Measurements from ENCODE around the gene SLC37A1.

Gene SLC37A1

DNA sequence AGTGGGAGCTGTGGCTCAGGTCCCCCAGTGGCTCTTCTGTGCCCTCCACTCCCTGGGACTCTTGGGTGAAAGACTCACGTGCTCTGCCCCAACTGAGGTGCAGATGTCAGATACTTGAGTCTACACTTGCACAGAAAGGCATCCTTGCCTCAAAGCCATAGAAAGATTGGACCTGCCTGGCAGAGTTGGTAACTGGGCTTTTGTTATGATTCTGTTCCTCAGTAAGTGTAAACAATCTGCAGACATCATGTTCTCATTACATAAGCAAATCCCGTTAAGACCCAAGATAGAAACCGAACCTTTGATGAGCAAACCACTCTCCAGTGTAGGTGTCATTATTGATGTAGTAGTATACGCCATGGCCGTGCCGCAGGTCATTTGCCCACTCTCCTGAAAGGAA lies 27.6 kb upstream of the SLC37A1 start:
- no peaks in the 10 kb centered on the region for H3K27me3 ChIP-seq (ENCODE audit: low read length)
- no peaks in the 10 kb centered on the region for H4K20me1 ChIP-seq (ENCODE audit: low read depth, low read length)
- no peaks in the 10 kb centered on the region for H3F3A ChIP-seq (ENCODE audit: insufficient read depth)
- TF ChIP-seq, protein P1, sequence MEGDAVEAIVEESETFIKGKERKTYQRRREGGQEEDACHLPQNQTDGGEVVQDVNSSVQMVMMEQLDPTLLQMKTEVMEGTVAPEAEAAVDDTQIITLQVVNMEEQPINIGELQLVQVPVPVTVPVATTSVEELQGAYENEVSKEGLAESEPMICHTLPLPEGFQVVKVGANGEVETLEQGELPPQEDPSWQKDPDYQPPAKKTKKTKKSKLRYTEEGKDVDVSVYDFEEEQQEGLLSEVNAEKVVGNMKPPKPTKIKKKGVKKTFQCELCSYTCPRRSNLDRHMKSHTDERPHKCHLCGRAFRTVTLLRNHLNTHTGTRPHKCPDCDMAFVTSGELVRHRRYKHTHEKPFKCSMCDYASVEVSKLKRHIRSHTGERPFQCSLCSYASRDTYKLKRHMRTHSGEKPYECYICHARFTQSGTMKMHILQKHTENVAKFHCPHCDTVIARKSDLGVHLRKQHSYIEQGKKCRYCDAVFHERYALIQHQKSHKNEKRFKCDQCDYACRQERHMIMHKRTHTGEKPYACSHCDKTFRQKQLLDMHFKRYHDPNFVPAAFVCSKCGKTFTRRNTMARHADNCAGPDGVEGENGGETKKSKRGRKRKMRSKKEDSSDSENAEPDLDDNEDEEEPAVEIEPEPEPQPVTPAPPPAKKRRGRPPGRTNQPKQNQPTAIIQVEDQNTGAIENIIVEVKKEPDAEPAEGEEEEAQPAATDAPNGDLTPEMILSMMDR (IDR thresholded peaks at IDR 0.05; ENCODE audit: insufficient read depth, low read length, poor library complexity, severe bottlenecking): no peak
- no peak for TF ChIP-seq EZH2phosphoT487 (conservative IDR thresholded peaks at IDR 0.05; ENCODE audit: low read length)
- H3K4me2 ChIP-seq (ENCODE audit: low read depth, low read length, poor library complexity, severe bottlenecking): no peak overlapping the region
- H3K36me3 ChIP-seq (ENCODE audit: low read length): no peaks in the 10 kb centered on the region
- no peak overlapping the region for H3K9ac ChIP-seq (ENCODE audit: low read length)
- no peaks in the 10 kb centered on the region for H3K9me2 ChIP-seq (replicated peaks; ENCODE audit: insufficient read depth, low read length)
- no peak overlapping the region for H2AFZ ChIP-seq (ENCODE audit: low read depth, low read length, severe bottlenecking)
- no peaks in the 10 kb centered on the region for H3K9me3 ChIP-seq (ENCODE audit: insufficient read depth, low read length)
- no peak overlapping the region for H3K4me3 ChIP-seq (ENCODE audit: insufficient read depth, low read length, poor library complexity, severe bottlenecking)
- H3K79me2 ChIP-seq (ENCODE audit: insufficient read depth, low read length): no peaks in the 10 kb centered on the region
- no peak overlapping the region for H3K27ac ChIP-seq (ENCODE audit: low read depth, low read length)

DNA sequence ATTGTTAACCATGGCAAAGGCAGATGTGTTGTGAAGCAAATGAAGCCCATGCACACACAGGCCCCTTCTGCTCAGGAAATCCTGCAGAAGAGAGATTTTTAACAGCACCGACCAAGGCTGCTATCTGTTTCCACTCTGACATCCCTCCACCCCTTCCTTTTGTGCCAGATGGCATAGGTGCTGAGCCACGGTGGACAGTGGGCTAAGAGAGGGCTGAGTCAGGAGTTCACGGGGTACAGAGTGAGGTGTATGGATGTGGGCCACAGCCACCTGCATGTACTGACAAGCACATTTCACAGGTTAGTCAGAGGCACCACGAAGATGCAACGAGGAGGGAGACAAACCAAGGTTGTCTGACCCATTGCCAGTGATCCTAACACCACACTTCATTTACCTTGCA lies 27.1 kb upstream of the SLC37A1 start:
- no peak overlapping the region for H3K4me3 ChIP-seq (ENCODE audit: insufficient read depth, low read length, poor library complexity, severe bottlenecking)
- H2AFZ ChIP-seq (ENCODE audit: low read depth, low read length, severe bottlenecking): no peak overlapping the region
- H3K27me3 ChIP-seq (ENCODE audit: low read length): no peaks in the 10 kb centered on the region
- no peaks in the 10 kb centered on the region for H3K9me2 ChIP-seq (replicated peaks; ENCODE audit: insufficient read depth, low read length)
- no peaks in the 10 kb centered on the region for H3K79me2 ChIP-seq (ENCODE audit: insufficient read depth, low read length)
- H3K4me2 ChIP-seq (ENCODE audit: low read depth, low read length, poor library complexity, severe bottlenecking): no peak overlapping the region
- no peaks in the 10 kb centered on the region for H3F3A ChIP-seq (ENCODE audit: insufficient read depth)
- H3K9me3 ChIP-seq (ENCODE audit: insufficient read depth, low read length): no peaks in the 10 kb centered on the region
- no peak overlapping the region for H3K9ac ChIP-seq (ENCODE audit: low read length)
- TF ChIP-seq EZH2phosphoT487 (conservative IDR thresholded peaks at IDR 0.05; ENCODE audit: low read length): no peak
- TF ChIP-seq, protein P1 (IDR thresholded peaks at IDR 0.05; ENCODE audit: insufficient read depth, low read length, poor library complexity, severe bottlenecking): no peak
- no peaks in the 10 kb centered on the region for H3K36me3 ChIP-seq (ENCODE audit: low read length)
- H4K20me1 ChIP-seq (ENCODE audit: low read depth, low read length): no peaks in the 10 kb centered on the region
- H3K27ac ChIP-seq (ENCODE audit: low read depth, low read length): no peak overlapping the region

DNA sequence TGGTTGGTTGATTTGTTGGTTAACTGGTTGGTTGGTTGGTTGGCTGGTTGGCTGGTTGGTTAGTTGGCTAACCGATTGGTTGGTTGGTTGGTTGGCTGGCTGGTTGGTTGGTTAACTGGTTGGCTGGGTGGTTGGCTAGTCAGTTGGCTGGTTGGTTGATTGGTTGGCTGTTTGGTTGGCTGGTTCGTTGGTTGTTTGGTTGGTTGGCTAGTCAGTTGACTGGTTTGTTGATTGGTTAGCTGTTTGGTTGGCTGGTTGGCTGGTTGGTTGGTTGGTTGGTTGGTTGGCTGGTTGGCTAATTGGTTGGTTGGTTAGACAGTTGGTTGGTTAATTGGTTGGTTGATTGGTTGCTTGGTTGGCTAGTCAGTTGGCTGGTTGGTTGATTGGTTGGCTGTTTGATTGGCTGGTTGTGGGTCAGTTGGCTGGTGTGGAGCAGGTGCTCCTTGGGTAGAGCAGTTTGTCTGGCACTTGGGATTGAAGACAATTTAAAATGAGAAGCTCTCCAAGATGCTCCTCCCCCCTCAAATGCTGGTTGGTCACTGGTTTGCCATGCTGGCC lies 24.6 kb upstream of the SLC37A1 start:
- Histone ChIP-seq H3F3A (ENCODE audit: insufficient read depth) (no peaks in the 10 kb centered on the region), H3K27me3 (ENCODE audit: low read length) (no peaks in the 10 kb centered on the region), H3K9me3 (ENCODE audit: insufficient read depth, low read length) (no peaks in the 10 kb centered on the region), H3K4me3 (ENCODE audit: insufficient read depth, low read length, poor library complexity, severe bottlenecking) (no peak overlapping the region), H3K79me2 (ENCODE audit: insufficient read depth, low read length) (no peaks in the 10 kb centered on the region), H3K36me3 (ENCODE audit: low read length) (no peaks in the 10 kb centered on the region), H2AFZ (ENCODE audit: low read depth, low read length, severe bottlenecking) (no peak overlapping the region), H4K20me1 (ENCODE audit: low read depth, low read length) (no peaks in the 10 kb centered on the region), H3K4me2 (ENCODE audit: low read depth, low read length, poor library complexity, severe bottlenecking) (no peak overlapping the region), H3K9ac (ENCODE audit: low read length) (no peak overlapping the region), H3K9me2 (replicated peaks; ENCODE audit: insufficient read depth, low read length) (no peaks in the 10 kb centered on the region), H3K27ac (ENCODE audit: low read depth, low read length) (no peak overlapping the region)
- no peak for TF ChIP-seq EZH2phosphoT487 (conservative IDR thresholded peaks at IDR 0.05; ENCODE audit: low read length)
- TF ChIP-seq, protein P1 (IDR thresholded peaks at IDR 0.05; ENCODE audit: insufficient read depth, low read length, poor library complexity, severe bottlenecking): no peak
